Anterior cingulate cortex (tissue), 58 donors: Measurements from ENCODE around the gene ATF7IP.
A peak's percentile ranks its signal among the peaks of the same experiment; 100 is the strongest.
"Not testable (repeated sequence)": the region's sequence is repeated elsewhere in the genome, so short reads cannot be mapped to it uniquely, and the experiment has no call there.

ENCODE experiments used
- DNase-seq, 58 donors: peaks; one replicate each; lab custom pipeline; 2025; lab: John Stamatoyannopoulos, UW

ATF7IP gene, protein sequence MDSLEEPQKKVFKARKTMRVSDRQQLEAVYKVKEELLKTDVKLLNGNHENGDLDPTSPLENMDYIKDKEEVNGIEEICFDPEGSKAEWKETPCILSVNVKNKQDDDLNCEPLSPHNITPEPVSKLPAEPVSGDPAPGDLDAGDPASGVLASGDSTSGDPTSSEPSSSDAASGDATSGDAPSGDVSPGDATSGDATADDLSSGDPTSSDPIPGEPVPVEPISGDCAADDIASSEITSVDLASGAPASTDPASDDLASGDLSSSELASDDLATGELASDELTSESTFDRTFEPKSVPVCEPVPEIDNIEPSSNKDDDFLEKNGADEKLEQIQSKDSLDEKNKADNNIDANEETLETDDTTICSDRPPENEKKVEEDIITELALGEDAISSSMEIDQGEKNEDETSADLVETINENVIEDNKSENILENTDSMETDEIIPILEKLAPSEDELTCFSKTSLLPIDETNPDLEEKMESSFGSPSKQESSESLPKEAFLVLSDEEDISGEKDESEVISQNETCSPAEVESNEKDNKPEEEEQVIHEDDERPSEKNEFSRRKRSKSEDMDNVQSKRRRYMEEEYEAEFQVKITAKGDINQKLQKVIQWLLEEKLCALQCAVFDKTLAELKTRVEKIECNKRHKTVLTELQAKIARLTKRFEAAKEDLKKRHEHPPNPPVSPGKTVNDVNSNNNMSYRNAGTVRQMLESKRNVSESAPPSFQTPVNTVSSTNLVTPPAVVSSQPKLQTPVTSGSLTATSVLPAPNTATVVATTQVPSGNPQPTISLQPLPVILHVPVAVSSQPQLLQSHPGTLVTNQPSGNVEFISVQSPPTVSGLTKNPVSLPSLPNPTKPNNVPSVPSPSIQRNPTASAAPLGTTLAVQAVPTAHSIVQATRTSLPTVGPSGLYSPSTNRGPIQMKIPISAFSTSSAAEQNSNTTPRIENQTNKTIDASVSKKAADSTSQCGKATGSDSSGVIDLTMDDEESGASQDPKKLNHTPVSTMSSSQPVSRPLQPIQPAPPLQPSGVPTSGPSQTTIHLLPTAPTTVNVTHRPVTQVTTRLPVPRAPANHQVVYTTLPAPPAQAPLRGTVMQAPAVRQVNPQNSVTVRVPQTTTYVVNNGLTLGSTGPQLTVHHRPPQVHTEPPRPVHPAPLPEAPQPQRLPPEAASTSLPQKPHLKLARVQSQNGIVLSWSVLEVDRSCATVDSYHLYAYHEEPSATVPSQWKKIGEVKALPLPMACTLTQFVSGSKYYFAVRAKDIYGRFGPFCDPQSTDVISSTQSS

DNA sequence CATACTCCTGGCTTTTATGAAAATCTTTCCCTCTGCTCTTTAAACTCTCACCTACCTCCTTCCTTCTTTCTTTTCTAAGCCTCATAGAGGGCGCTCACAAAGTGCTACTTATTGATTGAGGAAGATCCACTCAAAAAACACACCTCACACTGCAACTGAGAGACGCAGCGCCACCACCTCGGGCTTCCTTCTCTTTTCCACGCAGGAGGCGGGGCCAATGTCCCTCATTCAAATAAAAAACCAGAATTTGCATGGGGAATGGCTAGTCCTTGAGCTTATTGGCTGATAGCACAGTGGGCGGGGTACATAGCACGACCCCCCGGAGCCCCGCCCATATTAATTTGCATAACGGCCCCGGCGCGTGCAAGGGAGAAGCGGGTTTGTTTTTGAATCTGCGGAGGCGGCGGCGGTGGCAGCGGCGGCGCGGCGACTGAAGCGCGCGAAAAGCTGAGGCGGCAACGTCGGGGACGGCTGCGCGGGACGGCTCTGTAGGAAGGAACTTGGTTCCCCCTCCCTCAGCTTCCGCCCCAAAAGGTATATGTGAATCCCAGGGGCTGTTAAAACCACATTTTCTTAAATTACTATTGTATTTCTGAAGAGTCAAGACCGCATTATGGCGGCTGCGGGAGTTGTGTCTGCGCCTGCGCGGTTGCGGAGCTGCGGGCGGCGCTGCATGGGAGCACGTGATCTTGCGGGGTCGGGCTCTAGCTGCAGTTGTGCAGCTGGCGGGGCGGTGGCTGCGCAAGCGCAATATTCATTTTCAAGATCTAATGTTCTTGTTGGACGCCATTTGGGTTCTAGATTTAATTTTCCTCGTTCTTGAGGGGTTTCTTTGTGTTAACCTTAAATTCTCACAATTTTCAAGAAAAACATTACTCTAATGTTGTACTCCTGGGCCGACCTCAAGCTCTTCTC, at the start of gene ATF7IP:
Gene ATF7IP (plus strand): TSS at position 389 of the 915 bp plus-strand sequence. CDS start 58,234 bp downstream, outside the sequence.
- DNase-seq = peak; percentile 63 to 96 (median 90)

DNA sequence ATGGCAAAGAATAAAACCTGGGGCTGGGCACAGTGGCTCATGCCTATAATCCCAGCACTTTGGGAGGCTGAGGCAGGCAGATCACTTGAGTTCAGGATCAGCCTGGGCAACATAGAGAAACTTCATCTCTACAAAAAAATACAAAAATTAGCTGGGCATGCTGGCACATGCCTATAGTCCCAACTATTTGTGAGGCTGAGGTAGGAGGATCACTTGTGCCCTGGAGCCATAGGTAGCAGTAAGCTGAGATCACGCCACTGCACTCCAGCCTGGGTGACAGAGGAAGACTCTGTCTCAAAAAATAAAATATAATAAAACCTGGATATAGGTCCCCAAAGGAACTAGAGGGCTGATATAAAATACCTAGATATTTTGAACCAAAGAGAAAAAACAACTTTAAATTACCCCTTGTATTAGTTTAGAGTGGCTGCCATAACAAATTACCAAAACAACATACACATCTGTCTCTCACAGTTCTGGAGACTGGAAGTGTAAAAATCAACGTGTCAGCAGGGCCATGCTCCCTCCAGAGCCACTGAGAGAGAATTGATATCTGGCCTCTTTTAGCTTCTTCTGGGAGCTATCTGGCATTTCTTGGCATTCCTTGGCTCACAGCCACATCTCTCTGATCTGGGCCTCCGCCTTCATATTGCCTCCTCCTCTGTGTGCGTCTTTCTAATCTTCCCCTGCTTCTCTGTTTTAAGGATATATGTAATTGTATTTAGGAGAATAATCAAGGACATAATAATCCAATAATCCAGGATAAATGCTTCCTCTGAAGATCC, 47.9 kb upstream of the ATF7IP start:
- no peak for DNase-seq

DNA sequence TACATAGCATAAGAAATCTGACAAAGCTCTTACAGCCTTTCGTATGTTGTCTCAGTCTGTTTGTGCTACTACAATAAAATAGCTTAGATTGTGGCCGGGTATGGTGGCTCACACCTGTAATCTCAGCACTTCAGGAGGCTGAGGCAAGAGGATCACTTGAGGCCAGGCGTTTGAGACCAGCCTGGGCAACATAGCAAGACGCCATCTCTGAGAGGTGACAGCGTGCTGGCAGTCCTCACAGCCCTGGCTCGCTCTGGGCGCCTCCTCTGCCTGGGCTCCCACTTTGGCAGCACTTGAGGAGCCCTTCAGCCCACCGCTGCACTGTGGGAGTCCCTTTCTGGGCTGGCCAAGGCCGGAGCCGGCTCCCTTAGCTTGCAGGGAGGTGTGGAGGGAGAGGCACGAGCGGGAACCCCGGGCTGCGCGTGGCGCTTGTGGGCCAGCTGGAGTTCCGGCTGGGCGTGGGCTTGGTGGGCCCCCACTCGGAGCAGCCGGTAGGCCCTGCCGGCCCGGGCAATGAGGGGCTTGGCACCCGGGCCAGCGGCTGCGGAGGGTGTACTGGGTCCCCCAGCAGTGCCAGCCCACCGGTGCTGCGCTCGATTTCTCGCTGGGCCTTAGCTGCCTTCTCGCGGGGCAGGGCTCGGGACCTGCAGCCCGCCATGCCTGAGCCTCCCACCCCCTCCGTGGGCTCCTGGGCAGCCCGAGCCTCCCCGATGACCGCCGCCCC, 45.6 kb upstream of the ATF7IP start:
- not testable (repeated sequence) for DNase-seq

DNA sequence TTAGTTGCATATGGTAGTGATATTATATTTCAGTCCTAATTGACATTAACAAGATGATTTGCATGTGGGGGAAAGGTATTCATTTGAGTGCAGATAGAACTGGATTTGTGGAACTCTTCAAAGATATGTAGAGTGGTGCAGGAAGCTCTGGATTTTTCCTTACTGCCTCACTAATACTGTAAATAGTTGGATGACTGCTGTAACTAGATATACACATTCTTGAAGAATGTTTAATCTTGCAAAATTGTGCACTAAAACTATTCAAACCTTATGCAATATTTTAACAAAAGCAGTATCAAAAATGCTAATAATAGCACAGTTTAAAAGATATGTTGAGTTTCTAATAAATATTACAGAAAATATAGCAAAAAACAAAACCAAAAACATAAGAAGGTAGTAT, 43.1 kb upstream of the ATF7IP start:
- no peak for DNase-seq

DNA sequence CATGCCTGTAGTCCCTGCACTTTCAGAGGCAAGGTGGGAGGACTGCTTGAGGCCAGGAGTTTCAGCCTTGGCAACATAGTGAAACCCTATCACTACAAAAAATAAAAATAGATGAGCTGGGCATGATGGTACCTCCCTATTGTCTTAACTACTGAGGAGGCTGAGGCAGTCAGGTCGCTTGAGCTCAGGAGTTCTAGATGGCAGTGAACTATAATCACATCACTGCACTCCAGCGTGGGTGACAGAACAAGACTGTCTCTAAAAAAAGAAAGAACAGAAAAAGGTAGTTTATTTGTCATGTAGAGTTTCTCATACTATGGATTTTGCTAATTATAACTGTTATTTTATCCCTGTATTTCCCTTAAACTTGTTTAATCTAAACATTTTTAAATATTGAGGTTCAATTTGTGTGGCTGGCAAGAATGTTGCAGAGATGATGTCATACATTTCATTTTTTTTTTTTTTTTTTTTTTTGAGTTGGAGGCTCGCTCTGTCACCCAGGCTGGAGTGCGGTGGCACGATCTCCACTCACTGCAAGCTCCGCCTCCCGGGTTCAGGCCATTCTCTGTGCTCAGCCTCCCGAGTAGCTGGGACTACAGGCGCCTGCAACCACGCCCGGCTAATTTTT, 39.7 kb upstream of the ATF7IP start:
- DNase-seq = no peak

DNA sequence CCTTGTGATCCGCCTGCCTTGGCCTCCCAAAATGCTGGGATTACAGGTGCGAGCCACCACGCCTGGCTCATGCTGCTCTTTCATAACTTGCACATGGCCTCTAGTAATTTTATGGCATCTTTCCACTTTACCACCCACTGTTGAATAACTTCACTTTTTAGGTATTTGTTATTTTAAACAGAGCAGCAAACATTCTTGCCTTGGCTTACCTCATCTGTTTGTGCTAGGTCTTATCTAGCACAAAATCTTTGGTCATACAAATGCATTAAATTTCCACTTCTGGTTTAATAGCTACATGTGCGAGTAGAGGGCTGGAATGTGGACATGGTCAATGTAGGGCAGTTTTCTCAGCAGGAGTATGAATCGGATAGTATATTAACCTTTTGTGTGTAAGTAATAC, 38.8 kb upstream of the ATF7IP start:
- DNase-seq = no peak

DNA sequence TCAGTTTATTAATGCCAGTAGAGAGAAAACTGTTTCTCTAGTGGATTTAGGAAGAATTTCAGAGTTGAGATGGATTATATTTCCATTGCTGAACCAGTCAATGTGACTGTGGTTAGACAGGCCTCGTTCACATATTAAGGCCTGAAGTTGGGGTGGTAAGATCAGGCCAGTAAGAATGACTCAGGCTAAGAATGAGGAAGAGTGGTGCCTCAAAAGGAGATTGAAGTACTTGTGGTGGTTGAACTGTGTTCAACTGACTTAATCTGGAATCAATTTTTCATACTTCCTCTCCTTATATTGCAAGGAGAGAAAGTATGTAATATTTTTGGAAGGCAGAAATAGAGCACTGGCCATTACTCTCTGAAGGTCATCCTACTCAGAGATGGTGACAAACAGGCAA, 37.8 kb upstream of the ATF7IP start:
- no peak for DNase-seq

DNA sequence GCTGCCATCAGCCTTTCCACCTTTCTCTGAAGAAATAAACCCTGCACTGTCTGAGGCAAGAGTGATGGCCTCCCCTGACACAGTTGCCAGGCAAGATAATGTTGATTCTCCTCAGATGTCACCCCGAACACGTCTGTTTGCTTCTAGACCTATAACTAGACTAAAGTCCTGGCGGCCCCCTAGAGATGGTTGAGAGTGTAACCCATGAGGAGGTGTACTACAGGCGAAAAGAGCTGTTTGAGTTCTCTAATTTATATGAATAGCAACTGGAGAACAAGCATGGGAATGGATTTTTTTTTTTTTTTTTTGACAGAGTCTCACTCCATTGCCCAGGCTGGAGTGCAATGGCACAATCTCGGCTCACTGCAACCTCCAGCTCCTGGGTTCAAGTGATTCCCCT, 33.0 kb upstream of the ATF7IP start:
- DNase-seq = no peak

DNA sequence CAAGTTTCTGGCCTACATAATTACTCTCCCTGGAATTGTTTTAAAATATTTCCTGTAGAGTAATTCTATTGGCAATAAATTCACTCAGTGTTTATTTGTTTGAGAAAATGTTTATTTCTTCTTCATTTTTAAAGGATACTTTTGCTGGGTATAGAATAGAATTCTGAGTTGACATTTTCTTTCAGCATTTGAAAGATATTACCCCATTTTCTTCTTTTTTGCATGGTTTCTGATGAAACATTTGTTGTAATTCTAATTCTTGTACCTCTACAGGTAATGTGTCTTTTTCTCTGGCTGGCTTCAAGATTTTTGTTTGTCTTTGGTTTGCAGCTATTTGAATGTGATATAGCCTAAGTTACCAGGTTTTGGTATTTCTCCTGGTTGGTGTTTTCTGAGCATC, 25.1 kb upstream of the ATF7IP start:
- no peak for DNase-seq

DNA sequence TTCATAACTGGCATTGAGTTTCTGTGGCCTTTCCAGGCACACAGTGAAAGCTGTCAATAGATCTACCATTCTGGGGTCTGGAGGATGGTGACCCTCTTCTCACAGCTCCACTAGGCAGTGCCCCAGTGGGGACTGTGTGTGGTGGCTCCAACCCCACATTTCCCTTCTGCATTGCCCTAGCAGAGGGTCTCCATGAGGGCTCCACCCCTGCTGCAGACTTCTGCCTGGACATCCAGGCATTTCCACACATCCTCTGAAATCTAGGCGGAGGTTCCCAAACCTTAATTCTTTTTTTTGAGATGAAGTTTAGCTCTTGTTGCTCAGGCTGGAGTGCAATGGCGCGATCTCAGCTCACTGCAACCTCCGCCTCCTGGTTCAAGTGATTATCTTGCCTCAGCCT, 14.0 kb upstream of the ATF7IP start:
- not testable (repeated sequence) for DNase-seq

DNA sequence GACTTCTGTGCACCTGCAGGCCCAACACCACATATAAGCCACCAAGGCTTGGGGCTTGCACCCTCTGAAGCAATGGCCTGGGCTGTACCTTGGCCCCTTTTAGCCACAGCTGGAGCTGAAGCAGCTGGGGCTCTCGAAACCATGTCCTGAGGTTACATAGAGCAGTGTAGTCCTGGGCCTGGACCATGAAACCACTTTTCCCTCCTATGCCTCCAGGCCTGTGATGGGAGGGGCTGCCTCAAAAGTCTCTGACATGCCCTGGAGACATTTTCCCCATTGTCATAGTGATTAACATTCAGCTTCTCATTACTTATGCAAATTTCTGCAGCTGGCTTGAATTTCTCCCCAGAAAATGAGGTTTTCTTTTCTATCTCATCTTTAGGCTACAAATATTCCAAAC, 13.4 kb upstream of the ATF7IP start:
- DNase-seq = not testable (repeated sequence)

DNA sequence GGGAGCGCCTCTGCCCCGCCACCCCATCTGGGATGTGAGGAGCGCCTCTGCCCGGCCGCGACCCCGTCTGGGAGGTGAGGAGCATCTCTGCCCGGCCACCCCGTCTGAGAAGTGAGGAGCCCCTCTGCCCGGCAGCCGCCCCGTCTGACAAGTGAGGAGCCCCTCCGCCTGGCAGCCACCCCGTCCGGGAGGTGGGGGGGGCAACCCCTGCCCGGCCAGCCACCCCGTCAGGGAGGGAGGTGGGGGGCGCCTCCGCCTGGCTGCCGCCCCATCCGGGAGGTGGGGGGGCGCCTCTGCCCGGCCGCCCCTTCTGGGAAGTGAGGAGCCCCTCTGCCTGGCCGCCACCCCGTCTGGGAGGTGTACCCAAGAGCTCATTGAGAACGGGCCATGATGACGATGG, 10.8 kb upstream of the ATF7IP start:
- not testable (repeated sequence) for DNase-seq

DNA sequence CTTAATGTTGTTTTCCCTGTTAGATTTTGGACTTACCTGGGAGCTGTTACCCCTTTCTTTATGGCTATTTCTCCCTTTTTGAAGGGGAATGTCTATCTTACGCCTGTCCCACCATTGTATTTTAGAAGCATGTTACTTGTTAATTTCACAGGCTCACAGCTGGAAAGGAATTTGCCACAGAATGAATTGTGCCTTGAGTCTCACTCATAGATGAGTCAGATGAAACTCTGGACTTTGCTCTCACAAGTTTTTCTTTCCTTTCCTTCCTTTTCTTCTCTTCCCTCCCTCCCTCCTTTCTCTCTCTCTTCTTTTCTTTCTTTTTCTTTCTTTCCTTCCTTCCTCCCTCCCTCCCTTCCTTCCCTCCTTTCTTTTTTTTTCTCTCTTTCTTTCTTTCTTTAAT, 9.3 kb upstream of the ATF7IP start:
- DNase-seq = no peak

DNA sequence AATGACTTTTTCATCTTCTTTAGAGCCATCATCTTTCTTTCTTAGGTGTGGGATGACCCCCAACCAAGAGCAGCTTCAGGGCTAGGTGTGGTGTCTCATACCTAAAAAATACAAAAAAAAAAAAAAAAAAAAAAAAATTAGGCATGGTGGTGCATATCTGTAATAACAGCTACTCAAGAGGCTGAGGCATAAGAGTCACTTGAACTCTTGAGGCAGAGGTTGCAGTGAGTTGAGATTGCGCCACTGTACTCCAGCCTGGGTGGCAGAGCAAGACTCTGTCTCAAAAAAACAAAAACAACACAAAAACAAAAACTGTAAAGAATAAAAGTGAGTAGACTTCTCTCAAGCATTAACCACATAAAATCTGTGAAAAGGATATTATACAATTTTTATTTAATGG, 8.0 kb upstream of the ATF7IP start:
- no peak for DNase-seq

DNA sequence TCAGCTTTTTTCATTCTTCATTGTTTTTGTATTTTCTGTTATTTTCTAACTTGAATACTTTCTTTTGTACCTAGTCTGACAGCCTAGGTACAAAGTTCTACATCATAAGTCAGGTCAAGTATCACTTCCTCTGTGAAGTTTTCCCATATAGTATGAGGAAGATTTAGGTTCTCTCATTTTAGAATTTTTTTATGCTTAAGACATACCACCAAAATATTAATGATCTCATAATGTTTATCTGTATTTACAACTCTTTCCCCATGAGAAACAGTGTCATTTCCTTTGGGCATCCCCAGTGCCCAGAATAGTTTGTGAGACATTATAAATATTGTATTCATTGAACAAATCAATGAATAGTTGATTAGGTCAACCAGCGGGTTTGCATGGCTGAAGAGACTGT, 3.1 kb upstream of the ATF7IP start:
- no peak for DNase-seq

DNA sequence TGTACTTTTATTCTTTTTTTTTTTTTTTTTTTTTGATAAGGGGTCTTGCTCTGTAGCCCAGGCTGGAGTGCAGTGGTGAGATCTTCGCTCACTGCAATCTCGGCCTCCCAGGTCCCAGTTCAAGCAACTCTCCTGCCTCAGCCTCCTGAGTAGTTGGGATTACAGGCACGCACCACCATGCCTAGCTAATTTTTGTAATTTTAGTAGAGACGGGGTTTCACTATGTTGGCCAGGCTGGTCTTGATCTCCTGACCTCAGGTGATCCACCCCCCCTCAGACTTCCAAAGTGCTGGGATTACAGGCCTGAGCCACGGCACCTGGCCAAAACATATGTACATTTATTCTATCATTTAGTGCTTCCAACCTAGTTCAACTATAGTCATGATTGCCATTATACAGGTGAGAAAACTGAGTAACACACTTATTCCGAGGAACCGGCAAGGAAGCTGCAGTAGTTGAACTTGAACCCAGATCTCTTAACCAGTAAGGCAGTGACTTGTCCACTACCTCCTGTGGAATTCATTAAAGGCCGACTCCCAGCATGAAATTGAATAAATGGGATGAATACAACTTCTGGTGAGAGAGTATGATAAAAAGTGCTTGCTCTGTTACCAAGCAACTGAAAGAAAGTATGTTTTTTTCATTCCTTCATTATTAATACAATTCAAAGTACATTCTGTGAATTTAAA, 755 bp upstream of the ATF7IP start:
- no peak for DNase-seq
